Gastrocnemius medialis (tissue), 4 donors: ENCODE measurements around the gene SFMBT2. TPM values are rescaled to one million over a fixed set of nuclear protein-coding genes. Genes with fewer than 3 reads are reported as not detected.

Experiments used
- ATAC-seq, 2 donors: fragments of 150-250 bp; one replicate each; pipeline ENCODE4 v1.9.1; 2016
- DNase-seq, 2 donors: peaks; one replicate each; pipeline ENCODE4 v3.0.0-alpha.2; 2019
- H3K27ac ChIP-seq, 4 donors: fragments of 200-600 bp; sonication (generic); 1 replicate in 1 of 4; 2 replicates in 3 of 4; pipeline ENCODE4 v1.5.1; 2016 to 2018; ENCODE audit warnings: mild to moderate bottlenecking in 2 of 4, moderate library complexity in 1 of 4
- H3K27me3 ChIP-seq, 3 donors: fragments of 200-600 bp; sonication (generic) in 2 of 3; 1 replicate in 1 of 3; 2 replicates in 2 of 3; pipeline versions ENCODE4 v1.5.1 to v1.6.0; 2016 to 2019; ENCODE audit warnings: mild to moderate bottlenecking in 1 of 3, moderate library complexity in 1 of 3
- H3K36me3 ChIP-seq, 2 donors: fragments of 200-600 bp; sonication (generic) in 1 of 2; one replicate each; pipeline ENCODE4 v1.5.1; 2017 to 2018
- H3K4me1 ChIP-seq, 2 donors: fragments of 200-600 bp; sonication (generic) in 1 of 2; one replicate each; pipeline ENCODE4 v1.5.1; 2016 to 2017; ENCODE audit warnings: mild to moderate bottlenecking in 2 of 2
- H3K4me3 ChIP-seq, 4 donors: fragments of 200-600 bp; sonication (generic) in 3 of 4; 1 replicate in 1 of 4; 2 replicates in 3 of 4; pipeline ENCODE4 v1.5.1; 2016 to 2019; ENCODE audit warnings: mild to moderate bottlenecking in 2 of 4
- H3K9me3 ChIP-seq, 3 donors: fragments of 200-600 bp; sonication (generic) in 2 of 3; 1 replicate in 1 of 3; 2 replicates in 2 of 3; pipeline ENCODE4 v1.5.1; 2016 to 2019
- POLR2A ChIP-seq, 2 donors: fragments of 450-650 bp; IDR thresholded peaks; one replicate each; pipeline ENCODE4 v1.6.1; 2017; ENCODE audit warnings: antibody characterized with exemption in 2 of 2, mild to moderate bottlenecking in 2 of 2, moderate library complexity in 2 of 2
- in situ Hi-C, 4 donors: fragments of 200-750 bp; cut with MboI; loops; one replicate each; pipeline versions ENCODE4 v1.15.0 to v1.8.0; 2017; ENCODE audit warnings: low sequenced_read_pairs in 4 of 4
- intact Hi-C: fragments of 100-400 bp; cut with DNase I; formaldehyde crosslinking; loops from one replicate; pipeline ENCODE4 v1.15.1; 2023; ENCODE audit warnings: low total_unique reads
- total RNA-seq, 4 donors: library from RNA; depleted of rRNA; stranded (reverse); fragments of >200 nt; gene quantifications; one replicate each; pipeline versions ENCODE4 v1.1.0 to v1.2.3, GENCODE V29; 2016
- TF ChIP-seq, protein P1 (sequence below), 5 experiments: fragments of 450-650 bp in 3 of 5; fragments of 200-600 bp in 2 of 5; sonication (generic) in 2 of 5; IDR thresholded peaks in 4 of 5; conservative IDR thresholded peaks in 1 of 5; 1 replicate in 4 of 5; 2 replicates in 1 of 5; pipeline ENCODE4 v1.5.1; 2016 to 2019; ENCODE audit warnings: antibody characterized with exemption in 5 of 5, mild to moderate bottlenecking in 3 of 5, moderate library complexity in 3 of 5

Gene SFMBT2
- total RNA-seq, 4 donors from 2014 or later = 1.1 to 6.9 (median 2.1) TPM

DNA sequence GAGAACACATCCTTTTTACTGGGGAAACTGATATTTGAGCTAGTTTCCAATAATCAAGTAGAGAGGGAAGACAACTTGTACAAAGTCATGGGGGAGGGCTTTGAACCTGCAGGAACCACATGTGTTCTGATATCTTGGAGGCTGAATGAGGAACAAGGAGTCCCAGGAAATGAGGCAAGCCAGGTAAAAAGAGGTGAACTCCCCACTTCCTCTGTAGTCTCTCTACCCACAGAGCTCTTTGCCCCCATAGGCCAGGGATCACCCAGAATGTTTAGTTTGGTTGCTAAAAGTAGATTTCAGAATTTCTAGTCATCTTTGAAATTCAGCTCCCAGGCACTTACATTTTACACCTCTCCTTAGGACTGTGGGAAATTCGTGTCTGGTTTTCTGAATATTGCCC lies 276.4 kb downstream of the SFMBT2 start:
- DNase-seq (no peak), ATAC-seq (no peak)
- H3K36me3 ChIP-seq = no peaks in the 10 kb centered on the region
- no peak overlapping the region for H3K4me3 ChIP-seq
- H3K27ac ChIP-seq = no peak overlapping the region
- in situ Hi-C loops = no loop called here
- intact Hi-C loops = no loop called here
- no peaks in the 10 kb centered on the region for H3K4me1 ChIP-seq
- peaks cover 6 to 12% (median 8%) of the 10 kb centered on the region in 3 donors for H3K27me3 ChIP-seq
- no peaks in the 10 kb centered on the region for H3K9me3 ChIP-seq
- TF ChIP-seq, protein P1, sequence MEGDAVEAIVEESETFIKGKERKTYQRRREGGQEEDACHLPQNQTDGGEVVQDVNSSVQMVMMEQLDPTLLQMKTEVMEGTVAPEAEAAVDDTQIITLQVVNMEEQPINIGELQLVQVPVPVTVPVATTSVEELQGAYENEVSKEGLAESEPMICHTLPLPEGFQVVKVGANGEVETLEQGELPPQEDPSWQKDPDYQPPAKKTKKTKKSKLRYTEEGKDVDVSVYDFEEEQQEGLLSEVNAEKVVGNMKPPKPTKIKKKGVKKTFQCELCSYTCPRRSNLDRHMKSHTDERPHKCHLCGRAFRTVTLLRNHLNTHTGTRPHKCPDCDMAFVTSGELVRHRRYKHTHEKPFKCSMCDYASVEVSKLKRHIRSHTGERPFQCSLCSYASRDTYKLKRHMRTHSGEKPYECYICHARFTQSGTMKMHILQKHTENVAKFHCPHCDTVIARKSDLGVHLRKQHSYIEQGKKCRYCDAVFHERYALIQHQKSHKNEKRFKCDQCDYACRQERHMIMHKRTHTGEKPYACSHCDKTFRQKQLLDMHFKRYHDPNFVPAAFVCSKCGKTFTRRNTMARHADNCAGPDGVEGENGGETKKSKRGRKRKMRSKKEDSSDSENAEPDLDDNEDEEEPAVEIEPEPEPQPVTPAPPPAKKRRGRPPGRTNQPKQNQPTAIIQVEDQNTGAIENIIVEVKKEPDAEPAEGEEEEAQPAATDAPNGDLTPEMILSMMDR (IDR thresholded peaks at IDR 0.05 in 4 of 5, conservative IDR thresholded peaks at IDR 0.05 in 1 of 5) = no peak
- no peak for TF ChIP-seq POLR2A (IDR thresholded peaks at IDR 0.05)

DNA sequence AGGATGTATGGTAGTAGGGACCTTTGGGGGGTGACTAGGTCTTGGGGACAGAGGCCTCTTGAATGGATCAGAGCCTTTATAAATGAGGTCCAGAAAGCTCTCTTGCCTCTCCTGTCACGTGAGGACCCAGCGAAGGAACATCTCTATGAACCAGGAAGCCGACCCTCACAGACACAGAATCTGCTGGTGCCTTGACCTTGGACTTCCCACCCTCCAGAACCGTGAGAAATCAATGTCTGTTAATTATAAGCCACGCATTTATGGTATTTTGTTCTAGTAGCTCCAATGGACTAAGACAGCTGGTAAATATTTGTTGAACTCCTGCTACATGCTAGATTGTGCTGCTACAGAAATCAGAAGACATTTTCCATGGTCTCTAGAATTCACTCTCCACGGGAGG lies 276.9 kb downstream of the SFMBT2 start:
- intact Hi-C loops (no loop called here), in situ Hi-C loops (no loop called here)
- DNase-seq (no peak), ATAC-seq (no peak)
- no peaks in the 10 kb centered on the region for H3K4me1 ChIP-seq
- H3K27me3 ChIP-seq = peaks cover 6 to 12% (median 8%) of the 10 kb centered on the region in 3 donors
- no peaks in the 10 kb centered on the region for H3K9me3 ChIP-seq
- TF ChIP-seq, protein P1 (IDR thresholded peaks at IDR 0.05 in 4 of 5, conservative IDR thresholded peaks at IDR 0.05 in 1 of 5) = no peak
- TF ChIP-seq POLR2A (IDR thresholded peaks at IDR 0.05) = no peak
- H3K36me3 ChIP-seq = no peaks in the 10 kb centered on the region
- no peak overlapping the region for H3K4me3 ChIP-seq
- no peak overlapping the region for H3K27ac ChIP-seq

DNA sequence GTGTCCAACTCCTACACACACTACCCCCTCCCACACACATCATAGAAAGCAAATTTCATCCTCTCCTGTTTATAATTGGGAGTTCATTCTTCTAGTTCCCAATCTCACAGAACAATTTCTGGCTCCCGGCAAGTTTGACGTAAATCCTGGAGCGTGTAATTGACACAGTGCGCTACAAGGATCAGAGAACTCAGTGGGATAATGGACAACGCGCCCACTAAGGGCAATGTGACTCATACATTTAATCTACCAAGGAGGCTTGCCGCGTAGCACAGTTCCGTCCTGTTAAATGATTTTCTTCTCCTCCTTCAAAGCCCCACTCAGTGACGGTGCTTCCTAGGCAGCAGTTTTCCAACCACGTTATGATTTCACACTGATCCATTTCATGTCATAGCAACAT lies 277.6 kb downstream of the SFMBT2 start:
- ATAC-seq (no peak), DNase-seq (no peak)
- H3K9me3 ChIP-seq = no peaks in the 10 kb centered on the region
- no peak overlapping the region for H3K4me3 ChIP-seq
- intact Hi-C loops = no loop called here
- no peaks in the 10 kb centered on the region for H3K36me3 ChIP-seq
- H3K27me3 ChIP-seq = peaks cover 6 to 12% (median 8%) of the 10 kb centered on the region in 3 donors
- TF ChIP-seq, protein P1 (IDR thresholded peaks at IDR 0.05 in 4 of 5, conservative IDR thresholded peaks at IDR 0.05 in 1 of 5) = no peak
- no peak for TF ChIP-seq POLR2A (IDR thresholded peaks at IDR 0.05)
- in situ Hi-C loops = no loop called here
- H3K27ac ChIP-seq = no peak overlapping the region
- no peaks in the 10 kb centered on the region for H3K4me1 ChIP-seq

DNA sequence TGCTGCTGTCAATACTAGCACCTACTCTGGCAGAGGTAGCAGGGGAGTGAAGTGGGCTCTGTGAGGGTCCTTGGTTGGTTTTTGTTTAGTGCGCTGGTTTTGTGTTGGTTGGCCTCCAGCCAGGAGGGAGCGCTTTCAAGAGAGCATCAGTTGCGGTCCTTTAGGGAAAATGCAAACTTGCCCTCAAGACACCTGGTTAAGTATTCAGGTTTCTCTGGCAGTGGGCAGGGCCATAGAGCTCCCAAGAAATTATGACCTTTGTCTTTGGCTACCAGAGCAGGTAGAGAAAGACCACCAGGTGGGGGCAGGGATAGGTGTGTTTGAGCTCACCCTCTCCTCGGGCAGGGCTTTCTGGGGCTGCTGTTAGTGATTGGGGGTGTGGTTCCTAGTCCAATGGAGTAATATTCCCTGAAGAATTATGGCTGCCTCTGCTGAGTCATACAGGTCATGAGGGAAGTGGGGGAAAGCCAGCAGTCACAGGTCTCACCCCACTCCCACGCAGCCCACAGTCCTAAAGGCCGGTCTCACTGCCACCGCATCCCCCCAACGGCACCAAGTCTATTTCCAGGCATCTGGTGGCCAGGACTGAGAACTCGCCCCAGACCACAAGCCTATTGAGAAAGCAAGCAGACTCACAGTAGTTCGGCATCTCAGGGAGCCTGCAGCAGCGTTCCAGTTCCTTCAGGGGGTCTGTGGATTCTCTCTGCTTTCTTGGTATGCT lies 280.5 kb downstream of the SFMBT2 start:
- DNase-seq (no peak), ATAC-seq (no peak)
- TF ChIP-seq POLR2A (IDR thresholded peaks at IDR 0.05) = no peak
- TF ChIP-seq, protein P1 (IDR thresholded peaks at IDR 0.05 in 4 of 5, conservative IDR thresholded peaks at IDR 0.05 in 1 of 5) = no peak
- in situ Hi-C loops = no loop called here
- Histone ChIP-seq H3K36me3 (no peaks in the 10 kb centered on the region), H3K27me3 (peaks cover 6 to 8% (median 8%) of the 10 kb centered on the region in 3 donors), H3K4me1 (no peaks in the 10 kb centered on the region), H3K27ac (no peak overlapping the region), H3K9me3 (no peaks in the 10 kb centered on the region), H3K4me3 (no peak overlapping the region)
- intact Hi-C loops = no loop called here
